GM19238 (cell line): ENCODE data around the gene TSHZ2.
"Not testable (repeated sequence)": the region's sequence is repeated elsewhere in the genome, so short reads cannot be mapped to it uniquely, and the experiment has no call there.

ENCODE experiments used
- DNase-seq: peaks from one replicate; pipeline ENCODE4 v3.0.0; 2011; ENCODE audit warnings: low spot score; ENCODE audit not compliant: insufficient read length

TSHZ2 gene

DNA sequence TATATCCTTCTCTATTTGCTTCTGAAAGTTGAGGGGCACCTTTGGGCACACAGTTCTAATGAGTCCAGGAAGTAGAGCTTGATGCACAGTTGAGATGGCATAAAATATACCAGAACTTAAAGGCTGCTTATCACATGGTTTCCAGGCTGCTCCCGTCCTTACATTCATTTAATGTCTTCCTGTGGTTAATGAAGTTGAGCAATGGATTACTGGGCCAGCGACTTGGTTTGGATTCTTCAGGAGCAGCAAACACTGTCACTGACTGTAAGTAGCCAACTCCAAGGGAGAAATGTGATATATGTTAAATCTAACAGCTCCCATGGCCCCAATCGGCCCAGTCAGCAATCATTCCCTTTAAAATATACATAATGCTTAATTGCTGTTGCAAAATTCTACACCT is 9.0 kb upstream of the TSHZ2 start:
- DNase-seq, result no peak

DNA sequence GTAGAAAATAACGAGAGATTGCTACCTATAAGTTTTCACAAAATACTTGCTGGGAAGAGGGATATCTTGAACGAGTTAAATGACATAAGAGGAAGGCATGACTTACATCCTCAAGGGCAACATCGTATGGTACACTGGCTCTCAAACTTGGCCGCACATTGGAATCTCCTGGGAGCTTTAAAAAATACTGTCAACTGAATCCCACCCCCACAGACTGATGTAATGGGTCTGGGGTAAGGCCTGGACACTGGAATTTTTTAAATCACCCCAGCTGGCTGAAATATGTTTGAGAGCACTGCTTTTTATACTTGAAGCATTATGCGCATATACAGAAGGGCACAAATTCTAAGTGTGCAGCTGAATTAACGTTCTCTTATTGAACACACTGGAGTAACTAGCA is 8.0 kb upstream of the TSHZ2 start:
- no peak for DNase-seq

DNA sequence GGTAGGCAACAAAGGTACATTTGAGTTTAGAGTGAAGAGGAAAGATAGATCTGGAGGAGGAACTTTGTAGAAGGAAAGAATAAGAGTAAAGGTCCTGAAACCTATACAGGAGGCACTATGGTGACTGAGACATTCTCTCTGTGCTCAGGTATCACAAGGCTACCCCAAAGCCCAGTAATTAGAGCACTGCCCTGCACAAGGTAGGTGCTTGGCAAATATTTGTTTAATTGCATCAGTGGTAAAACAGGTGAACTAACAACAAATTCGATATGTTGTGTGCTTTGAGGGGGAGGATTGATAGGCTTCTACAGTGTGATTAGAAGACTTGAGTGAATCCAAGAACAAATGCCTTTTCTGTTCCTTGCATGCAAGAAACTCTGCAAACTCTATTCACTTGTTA is 6.8 kb upstream of the TSHZ2 start:
- DNase-seq, result no peak

DNA sequence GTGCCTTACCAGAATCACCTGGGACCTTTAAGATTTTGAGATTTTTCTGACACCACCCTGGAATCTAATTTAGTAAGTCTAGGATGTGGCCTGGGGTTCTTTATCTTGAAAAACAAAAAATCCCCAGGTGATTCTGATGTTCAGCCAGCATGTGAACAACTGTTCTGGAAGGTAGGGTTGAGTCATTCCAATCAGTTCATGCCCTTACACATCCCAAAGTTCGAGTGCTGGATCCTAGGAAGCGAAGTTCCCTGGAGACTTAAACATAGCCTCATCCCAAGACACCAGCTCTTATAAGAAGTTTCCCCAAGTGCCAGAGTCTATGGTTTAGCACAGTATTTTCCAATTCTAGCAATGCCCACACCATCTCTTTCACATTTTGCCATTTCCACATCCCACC is 6.3 kb upstream of the TSHZ2 start:
- DNase-seq, result no peak

DNA sequence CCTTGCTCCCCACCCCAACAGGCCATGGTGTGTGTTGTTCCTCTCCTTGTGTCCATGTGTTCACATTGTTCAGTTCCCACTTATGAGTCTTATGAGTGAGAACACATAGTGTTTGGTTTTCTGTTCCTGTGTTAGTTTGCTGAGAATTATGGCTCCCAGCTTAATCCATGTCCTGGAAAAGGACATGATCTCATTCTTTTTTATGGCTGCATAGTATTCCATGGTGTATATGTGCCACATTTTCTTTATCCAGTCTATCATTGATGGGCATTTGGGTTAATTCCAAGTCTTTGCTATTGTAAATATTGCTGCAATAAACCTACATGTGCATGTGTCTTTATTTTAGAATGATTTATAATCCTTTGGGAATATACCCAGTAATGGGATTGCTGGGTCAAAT is 5.6 kb upstream of the TSHZ2 start:
- not testable (repeated sequence) for DNase-seq

DNA sequence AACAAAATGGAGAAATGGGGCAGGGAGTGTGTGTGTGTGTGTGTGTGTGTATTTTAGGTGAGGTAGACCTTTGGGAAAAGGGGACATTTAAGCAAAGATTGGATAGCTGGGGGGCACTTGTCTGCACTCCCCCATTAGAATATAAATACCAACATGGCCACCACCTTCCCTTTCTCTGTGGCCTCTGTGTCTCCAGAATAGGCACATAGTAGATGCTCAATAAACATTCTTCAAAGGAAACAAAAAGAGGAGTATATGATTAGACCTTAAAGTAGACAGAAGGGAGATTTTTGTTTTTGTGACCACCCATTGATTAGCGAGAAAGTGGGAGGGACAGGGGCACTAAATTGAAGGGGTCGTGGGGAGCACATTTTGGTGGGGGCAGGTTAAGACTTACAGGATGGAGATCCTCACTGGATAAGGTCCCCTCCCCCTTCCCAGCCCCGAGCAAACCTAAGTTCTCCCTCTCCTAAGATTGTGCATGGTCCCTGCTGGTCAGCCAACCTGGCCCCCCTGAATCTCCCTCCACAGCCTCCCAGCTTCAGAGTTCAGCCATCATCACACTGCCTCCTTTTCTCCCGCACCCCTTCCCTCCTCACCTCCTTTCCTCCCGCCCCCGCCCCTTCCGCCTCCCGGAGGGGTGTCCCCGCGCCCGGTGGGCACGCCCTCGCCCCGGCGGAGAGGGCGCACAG is 514 bp upstream of the TSHZ2 start:
- DNase-seq, result no peak

DNA sequence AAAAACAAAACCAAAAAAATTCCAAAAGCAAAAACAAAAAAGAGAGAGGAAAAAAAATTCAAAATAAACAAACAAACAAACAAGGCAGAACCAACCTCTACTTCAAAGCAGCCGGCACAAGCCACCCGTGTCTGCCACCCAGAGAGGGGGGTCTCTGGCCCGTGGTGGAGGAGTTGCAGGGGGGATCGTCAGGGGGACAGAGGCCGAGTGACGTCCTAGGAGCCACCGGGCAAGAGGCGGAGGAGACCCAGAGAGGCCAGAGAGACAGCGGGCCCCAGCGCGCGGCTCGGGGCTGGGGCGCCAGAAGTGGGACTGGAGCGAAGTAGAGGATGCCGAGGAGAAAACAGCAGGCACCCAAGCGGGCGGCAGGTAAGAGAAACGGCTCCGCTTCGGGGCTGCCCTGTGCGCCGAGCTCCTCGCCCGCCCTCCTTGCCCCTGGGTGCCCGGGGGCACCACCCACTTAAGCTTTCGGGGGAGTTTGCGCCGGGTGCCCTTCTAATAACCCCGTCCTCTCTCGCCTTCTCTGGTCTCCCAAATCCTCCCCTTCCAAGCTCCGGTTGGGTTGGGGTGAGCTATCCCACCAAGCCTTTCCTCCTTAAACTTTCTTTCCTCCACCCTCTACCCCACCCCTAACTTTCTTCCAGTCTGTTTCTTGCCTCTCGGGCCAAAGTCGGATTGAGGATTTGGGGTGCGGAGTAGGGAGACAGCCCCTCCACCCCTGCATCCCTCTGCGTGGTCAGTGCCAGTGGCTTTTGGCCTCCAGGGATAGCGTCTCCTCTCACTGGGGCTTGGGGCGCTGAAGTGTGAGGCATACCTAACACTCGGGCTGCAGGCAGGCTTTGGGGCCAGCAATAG is 1.0 kb downstream of the TSHZ2 start:
- DNase-seq, result no peak

DNA sequence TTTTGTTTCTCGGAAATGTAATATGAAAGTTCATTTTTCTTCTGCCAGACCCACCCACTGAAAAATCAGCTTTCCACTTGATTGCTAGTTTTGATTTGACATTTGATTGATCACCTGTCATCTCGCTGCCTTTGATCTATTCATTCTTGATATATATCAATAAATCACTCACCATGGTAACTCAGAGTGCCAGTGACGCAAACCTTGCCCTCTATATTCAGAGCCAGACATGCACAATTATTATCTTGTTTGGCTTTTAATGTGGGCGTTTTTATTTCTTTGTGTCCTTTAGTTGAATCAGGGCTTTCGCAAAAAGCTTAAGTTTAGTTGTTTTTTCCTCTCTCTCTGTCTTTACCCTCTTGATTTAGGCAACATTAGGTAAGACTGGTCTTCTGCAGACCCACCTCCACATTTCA is 2.0 kb downstream of the TSHZ2 start:
- no peak for DNase-seq

DNA sequence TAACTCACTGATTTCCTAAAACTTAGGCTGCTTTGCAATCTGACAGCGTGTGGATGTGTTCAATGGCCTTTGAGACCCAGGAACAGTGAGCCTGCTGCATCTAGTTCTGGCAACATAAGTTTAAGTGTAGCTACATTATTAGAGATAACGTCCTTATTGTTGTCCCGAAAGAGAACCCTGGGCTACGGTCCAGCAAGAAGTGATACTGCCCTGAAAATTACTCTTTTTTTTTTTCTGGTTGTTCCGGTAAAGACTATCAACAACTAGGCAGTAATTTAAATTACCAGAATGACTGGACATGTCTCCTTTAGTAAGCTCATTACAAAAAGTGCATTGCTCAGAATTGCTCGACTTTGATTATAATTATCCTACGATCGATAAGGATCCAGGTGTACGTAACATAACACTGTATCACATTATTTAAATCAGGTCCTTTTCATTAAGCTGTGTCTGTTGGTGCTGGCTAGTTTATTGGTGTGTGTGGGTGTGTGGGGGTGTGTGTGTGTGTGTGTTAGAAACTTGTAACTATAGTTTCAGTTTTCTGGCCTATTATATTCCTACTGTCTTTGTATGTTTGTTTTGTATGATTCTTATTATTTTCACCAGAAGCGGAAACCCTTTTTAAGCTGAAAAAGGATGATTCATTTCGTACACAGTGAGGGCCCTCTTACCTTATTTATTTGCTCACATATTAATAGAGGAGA is 3.0 kb downstream of the TSHZ2 start:
- no peak for DNase-seq

DNA sequence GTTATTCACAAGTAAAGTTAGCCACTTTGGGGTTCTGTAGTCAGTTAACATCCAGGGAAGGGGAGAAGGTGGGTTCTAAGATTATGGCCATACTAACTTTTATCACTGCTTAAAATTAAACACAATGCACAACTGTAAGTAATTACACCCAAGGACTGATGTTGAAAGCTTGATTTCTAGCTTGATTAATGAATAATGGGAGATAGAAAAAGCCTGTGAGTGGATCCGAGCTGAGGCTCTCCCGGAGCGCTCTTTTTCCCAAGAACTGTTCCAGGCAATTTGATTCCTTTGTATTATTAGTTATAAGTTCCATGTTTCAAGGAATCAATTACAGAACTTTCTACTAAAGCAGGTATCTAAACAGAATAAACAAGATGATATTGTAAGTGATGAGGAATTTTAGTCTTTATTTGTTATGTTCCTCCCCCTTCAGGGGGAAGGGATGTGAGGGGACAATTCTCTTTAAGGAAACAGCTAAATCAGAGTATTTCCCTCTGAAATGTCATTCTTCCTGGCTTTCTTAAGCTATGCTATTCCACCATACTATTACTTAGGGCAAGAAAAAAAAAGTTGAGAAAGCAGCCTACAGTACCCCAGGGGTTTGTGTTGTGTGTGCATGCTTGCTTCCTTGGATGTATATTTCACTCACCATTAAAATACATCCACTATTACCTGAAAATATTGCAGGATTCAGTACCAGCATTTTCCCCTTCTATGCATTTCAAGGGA is 3.8 kb downstream of the TSHZ2 start:
- no peak for DNase-seq

DNA sequence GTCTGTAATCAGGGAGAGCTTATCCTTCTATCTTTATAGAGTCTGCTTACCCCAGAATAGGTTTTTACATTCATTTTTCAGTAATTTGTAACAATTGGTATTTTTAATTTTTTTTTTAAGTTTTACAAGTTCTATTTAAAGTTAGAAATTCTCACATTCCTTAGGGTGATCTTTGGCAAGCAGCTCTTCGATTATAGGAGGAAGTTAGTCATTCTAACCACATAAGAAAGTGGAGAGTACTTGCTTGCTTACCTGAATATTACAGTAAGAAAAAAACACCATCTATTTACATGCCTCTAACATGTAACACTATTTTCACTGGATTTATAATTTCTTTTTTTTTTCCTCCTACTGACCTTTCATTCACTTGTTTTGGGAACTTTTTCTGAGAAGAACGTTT is 6.7 kb downstream of the TSHZ2 start:
- no peak for DNase-seq

DNA sequence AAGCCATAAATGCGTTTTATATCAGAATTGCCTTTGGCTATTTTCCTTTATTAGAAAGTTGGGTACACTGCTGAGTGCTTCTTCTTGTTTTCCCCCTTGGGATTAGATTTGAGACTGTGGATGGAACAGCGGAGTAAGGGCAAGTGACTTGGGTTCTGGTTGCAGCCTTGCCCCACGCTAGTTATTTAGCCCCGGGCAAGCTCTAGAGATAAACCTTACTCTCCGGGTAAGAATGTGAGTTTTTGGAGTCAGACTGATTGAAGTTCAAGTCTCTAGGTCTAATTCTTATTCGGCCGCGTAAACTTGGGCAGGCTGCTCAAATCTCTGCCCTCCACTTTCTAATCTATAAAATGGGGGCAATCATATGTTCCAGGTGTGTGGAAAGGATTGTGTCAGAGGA is 8.9 kb downstream of the TSHZ2 start:
- no peak for DNase-seq

DNA sequence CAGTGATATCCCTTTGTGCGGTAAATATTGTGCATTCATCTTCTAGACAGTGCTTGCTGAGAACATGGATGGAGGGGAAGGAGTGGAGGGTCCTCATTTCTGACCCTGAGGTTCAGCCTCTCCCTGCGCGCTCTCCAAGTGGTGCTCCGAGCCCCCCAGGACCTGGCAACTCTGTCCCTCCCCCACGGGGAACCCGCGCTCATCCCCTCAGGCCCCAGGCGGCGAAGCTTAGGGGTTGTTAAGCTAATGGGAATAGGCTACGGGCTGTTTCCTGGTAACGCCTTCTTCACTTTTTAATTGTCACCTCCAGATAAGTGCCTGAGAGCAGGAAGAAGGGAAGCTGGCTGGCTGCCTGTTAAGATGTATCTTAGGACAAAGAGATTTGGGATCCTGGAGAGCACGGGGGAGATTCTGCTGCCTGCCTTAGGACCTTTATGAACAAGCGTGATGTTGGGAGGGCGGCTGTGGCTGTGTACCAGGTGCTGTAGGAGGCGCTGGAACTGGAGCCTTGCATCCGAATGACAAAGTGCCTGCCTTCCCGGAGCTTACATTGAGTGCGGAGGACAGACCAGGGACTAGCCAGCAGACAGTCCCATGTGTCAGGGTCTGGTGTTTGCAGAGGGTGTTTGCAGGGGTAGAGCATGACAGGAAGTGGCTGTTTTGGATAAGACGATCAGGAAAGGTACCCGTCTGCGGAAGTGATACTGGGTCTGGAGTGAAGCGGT is 11.7 kb downstream of the TSHZ2 start:
- DNase-seq, result no peak

DNA sequence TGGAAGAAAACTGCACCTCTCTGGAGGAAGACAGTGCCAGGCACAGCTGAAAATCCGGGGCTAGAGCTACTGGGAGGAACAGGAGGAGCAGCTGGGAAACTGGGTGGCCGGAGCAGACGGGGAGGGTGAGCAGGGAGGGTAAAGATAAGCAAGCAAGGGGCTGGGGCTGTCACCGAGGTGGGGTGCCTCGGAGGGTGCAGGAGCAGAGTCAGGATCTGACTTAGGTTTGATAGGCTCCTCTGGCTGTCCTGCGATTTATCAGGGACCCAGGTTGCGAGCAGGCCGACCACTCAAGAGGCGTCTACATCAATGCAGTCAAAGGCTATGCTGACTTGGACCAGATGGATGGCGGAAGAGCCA is 12.3 kb downstream of the TSHZ2 start:
- no peak for DNase-seq

DNA sequence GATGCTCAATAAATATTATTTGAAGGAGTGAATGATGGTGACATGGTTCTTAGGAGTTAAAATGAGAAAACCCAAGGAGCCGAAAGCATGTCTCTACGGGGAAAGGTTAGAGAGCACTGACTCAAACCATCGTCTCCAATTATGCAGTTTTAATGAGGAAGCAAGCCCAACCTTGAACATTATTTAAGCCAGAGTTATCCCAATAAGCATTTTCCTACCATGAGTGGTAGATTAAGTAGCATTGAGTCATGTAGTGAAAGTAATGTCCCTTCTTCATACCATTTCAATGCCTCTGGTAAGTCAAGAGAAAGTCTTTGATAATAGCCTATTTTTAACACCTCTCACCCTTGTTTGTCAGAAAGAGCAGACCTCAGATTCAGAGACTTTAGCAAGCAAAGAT is 13.5 kb downstream of the TSHZ2 start:
- no peak for DNase-seq

DNA sequence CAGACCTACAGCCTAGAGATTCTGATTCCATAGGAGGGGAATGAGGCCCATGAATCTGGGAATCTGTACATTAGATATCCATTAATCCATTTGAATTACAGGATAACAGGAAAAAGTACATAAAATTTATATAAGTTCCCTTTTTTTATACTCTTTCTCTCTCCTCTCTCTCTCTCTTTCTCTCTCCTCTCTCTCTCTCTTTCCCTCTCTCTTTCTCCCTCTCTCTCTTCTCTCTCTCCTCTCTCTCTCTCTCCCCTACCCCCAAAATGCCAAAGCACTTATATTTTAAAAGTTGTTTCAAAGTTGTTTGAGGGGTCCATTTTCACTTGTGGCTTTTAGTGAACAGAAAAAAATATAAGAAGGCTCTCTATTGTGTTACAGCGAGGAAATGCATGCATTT is 15.1 kb downstream of the TSHZ2 start:
- no peak for DNase-seq

DNA sequence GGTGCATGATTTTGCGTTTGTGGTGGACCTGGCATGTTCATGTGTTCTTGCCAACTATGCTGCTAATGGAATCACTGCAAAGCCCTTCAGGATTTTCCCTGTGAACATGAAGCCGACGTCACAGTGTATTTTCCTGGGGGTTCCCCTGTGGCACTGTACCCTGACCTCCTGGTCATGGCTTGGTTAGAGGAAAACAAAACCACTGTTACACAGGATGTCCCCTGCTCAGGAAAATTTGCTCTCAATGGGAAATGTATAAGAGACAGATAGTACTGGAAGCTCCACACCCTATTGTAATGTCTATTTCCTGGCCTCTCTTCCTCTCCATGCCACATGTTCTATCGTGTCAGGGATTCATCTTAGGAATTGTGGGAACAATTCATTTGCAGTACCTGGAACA is 19.7 kb downstream of the TSHZ2 start:
- DNase-seq, result no peak

DNA sequence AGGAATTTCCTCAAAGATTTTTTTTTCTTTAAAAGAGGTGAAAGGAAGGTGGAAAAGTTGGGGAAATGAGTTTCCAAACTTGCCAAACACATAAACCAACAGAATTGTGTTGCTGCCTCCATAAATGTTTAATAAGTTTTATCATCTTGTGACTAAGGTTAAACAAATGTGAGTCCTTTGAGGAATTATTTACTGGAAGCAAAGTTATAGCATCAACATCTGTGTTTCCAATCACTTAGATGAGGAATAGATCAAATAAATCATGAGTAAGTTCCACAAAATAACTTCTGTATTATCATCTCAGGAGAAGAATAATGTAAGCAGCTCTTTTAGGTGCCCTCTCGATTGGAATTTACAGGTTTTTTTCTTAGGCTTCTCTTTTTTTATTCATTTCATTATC is 20.5 kb downstream of the TSHZ2 start:
- DNase-seq, result no peak

DNA sequence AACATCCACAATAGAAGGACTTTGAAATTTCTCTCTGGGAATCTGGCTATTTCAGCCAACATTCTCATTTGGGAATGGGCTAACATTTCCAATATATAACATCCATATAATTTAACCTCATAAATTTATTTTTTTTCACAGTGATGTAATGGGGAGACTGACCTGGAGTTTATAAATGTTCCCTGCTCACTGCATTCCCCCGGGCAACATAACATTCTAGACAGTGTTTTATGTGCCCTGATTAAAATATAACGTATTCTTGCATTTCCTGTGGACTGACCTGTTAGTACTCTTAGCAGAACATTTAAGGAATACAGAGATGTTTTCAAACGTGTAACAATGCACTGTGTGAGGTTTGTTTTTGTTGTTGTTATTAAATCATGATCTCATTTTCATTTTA is 20.9 kb downstream of the TSHZ2 start:
- DNase-seq, result no peak

DNA sequence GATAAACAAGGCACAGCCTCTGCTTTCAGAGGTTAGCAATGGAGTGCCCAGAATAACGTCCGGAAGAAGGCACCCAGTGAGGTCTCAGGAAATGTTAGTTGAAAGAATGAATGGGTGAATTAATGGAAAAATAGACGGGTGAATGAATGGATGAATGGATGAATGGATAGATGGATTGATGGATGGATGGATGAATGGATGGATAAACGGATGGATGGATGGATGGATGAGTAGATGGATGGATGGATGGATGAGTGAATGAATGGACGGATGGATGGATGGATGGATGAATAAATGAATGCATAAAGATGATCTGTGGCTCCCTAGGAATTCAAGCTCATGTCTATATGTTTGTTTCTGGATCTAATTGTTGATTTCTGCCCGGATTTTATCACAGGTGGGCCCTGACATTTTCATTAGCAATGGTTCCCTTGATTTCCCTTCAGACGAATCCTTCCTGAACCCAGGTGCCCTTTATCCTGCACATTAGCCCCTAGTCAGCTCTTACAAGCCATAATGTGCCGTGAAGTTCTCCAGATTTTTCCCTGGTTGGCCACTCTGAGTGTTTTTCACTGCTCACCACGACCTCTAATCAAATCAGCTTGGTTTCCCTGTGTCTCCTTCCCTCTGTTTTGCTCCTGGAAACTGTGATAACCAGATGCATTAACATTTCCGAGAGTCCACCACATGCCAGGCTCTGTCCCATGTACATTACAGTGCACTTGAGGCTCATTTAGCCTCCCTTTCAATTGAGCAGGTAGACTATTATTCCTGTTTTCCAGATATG is 22.2 kb downstream of the TSHZ2 start:
- no peak for DNase-seq
